IMR-90 (cell line): ENCODE results near the gene KLHL25. TPM values are rescaled to one million over a fixed set of nuclear protein-coding genes. Genes with fewer than 3 reads are reported as not detected.
A peak's percentile ranks its signal among the peaks of the same experiment; 100 is the strongest.

ENCODE experiments used
- ATAC-seq: fragments of 200-7000 bp; cut with Tn5 transposase; 2 replicates; pipeline ENCODE4 v1.9.1; 2020; ENCODE audit warnings: low read depth, mild to moderate bottlenecking, moderate library complexity
- BruUV-seq: library from RNA; stranded (reverse); fragments of 400-500 nt; replicated peaks from 2 replicates; lab custom pipeline; 2021; lab: Mats Ljungman, UMichigan
- CTCF ChIA-PET: fragments of 300-600 bp; formaldehyde crosslinking; extraction: SDS; loops from one replicate; lab custom pipeline; 2021; ENCODE audit warnings: antibody characterized with exemption; lab: Yijun Ruan, JAX
- POLR2A ChIA-PET: fragments of 300-600 bp; sonication (Branson Sonifier 250); formaldehyde crosslinking; loops from one replicate; lab custom pipeline; 2022; ENCODE audit warnings: antibody characterized with exemption; ENCODE audit not compliant: unreplicated experiment; lab: Charles Lee
- DNase-seq: peaks from one replicate; pipeline ENCODE4 v3.0.0; 2013
- H2AFZ ChIP-seq: replicated peaks from 2 replicates; pipeline ENCODE3; 2013; ENCODE audit warnings: low read length, mild to moderate bottlenecking; ENCODE audit not compliant: poor library complexity
- H2AK5ac ChIP-seq: 2 replicates; pipeline ENCODE4 v1.6.1; 2013; ENCODE audit warnings: low read depth, low read length, inconsistent platforms
- H2AK9ac ChIP-seq: replicated peaks from 2 replicates; pipeline ENCODE3; 2013; ENCODE audit warnings: mild to moderate bottlenecking, low read depth, low read length, moderate library complexity; ENCODE audit not compliant: poor library complexity
- H2BK120ac ChIP-seq: 2 replicates; pipeline ENCODE4 v1.6.1; 2013; ENCODE audit warnings: low read depth, low read length, inconsistent platforms
- H2BK15ac ChIP-seq: 3 replicates; pipeline ENCODE4 v1.6.1; 2013; ENCODE audit warnings: low read depth, low read length, inconsistent platforms
- H2BK20ac ChIP-seq: 2 replicates; pipeline ENCODE4 v1.6.1; 2013; ENCODE audit warnings: low read depth, mild to moderate bottlenecking, inconsistent platforms, low read length, moderate library complexity
- H2BK5ac ChIP-seq: 2 replicates; pipeline ENCODE4 v1.6.1; 2013; ENCODE audit warnings: mild to moderate bottlenecking, low read depth, low read length, inconsistent platforms; ENCODE audit not compliant: poor library complexity, severe bottlenecking
- H3K14ac ChIP-seq: replicated peaks from 2 replicates; pipeline ENCODE4 v1.6.1; 2013; ENCODE audit warnings: low read depth, low read length, inconsistent platforms
- H3K18ac ChIP-seq: 2 replicates; pipeline ENCODE4 v1.6.1; 2013; ENCODE audit warnings: low read depth, low read length, control low read depth
- H3K23ac ChIP-seq: 2 replicates; pipeline ENCODE4 v1.6.1; 2013; ENCODE audit warnings: low read depth, low read length, inconsistent platforms
- H3K27ac ChIP-seq: 2 replicates; pipeline ENCODE4 v1.5.1; 2013; ENCODE audit warnings: mild to moderate bottlenecking, control low read depth, low read length; ENCODE audit not compliant: insufficient read depth
- H3K27me3 ChIP-seq: 2 replicates; pipeline ENCODE4 v1.6.1; 2013; ENCODE audit warnings: low read length; ENCODE audit not compliant: control insufficient read depth, insufficient read depth
- H3K36me3 ChIP-seq: 2 replicates; pipeline ENCODE4 v1.6.1; 2013; ENCODE audit warnings: low read length, mixed read lengths; ENCODE audit not compliant: control insufficient read depth, insufficient read depth
- H3K4ac ChIP-seq: 2 replicates; pipeline ENCODE4 v1.6.1; 2013; ENCODE audit warnings: low read depth, low read length, inconsistent platforms
- H3K4me1 ChIP-seq: 2 replicates; pipeline ENCODE4 v1.6.1; 2013; ENCODE audit warnings: low read length, mixed read lengths; ENCODE audit not compliant: control insufficient read depth, insufficient read depth
- H3K4me2 ChIP-seq: 2 replicates; pipeline ENCODE4 v1.6.1; 2013; ENCODE audit warnings: low read depth, mild to moderate bottlenecking, control low read depth, low read length, moderate library complexity
- H3K4me3 ChIP-seq: 2 replicates; pipeline ENCODE4 v1.5.1; 2013; ENCODE audit warnings: low read depth, mild to moderate bottlenecking, control low read depth, low read length, moderate library complexity; ENCODE audit not compliant: insufficient read depth
- H3K56ac ChIP-seq: 2 replicates; pipeline ENCODE4 v1.6.1; 2013; ENCODE audit warnings: low read length, inconsistent platforms; ENCODE audit not compliant: insufficient read depth; ENCODE audit errors: extremely low read depth
- H3K79me1 ChIP-seq, 2 experiments: 2 replicates each; pipeline ENCODE4 v1.6.1; 2013; ENCODE audit warnings: low read length in 2 of 2, inconsistent platforms in 1 of 2, low read depth in 1 of 2
- H3K9ac ChIP-seq: 2 replicates; pipeline ENCODE4 v1.6.1; 2013; ENCODE audit warnings: low read depth, low read length, control low read depth
- H3K9me1 ChIP-seq: 2 replicates; pipeline ENCODE4 v1.6.1; 2013; ENCODE audit warnings: low read length, inconsistent platforms; ENCODE audit not compliant: insufficient read depth
- H3K9me3 ChIP-seq: 2 replicates; pipeline ENCODE4 v1.6.1; 2013; ENCODE audit warnings: low read length; ENCODE audit not compliant: control insufficient read depth, insufficient read depth
- H4K20me1 ChIP-seq: 2 replicates; pipeline ENCODE4 v1.6.1; 2013; ENCODE audit warnings: low read length, inconsistent platforms; ENCODE audit not compliant: insufficient read depth
- H4K5ac ChIP-seq: 2 replicates; pipeline ENCODE4 v1.6.1; 2013; ENCODE audit warnings: mild to moderate bottlenecking, low read depth, low read length, control low read depth
- H4K8ac ChIP-seq, 2 experiments: 2 replicates each; pipeline ENCODE4 v1.6.1; 2013; ENCODE audit warnings: low read depth in 2 of 2, low read length in 2 of 2, control low read depth in 1 of 2, inconsistent platforms in 1 of 2
- H4K91ac ChIP-seq: 2 replicates; pipeline ENCODE4 v1.6.1; 2013; ENCODE audit warnings: low read depth, low read length, inconsistent platforms; ENCODE audit not compliant: insufficient read depth
- POLR2A ChIP-seq: IDR thresholded peaks from 2 replicates; pipeline ENCODE4 v1.6.1; 2012; ENCODE audit warnings: mild to moderate bottlenecking, low read depth, low read length
- WGBS, 2 experiments: methylation state at CpG; one replicate each; pipeline versions ENCODE4 v1.1.5 to v1.1.7; 2013; ENCODE audit warnings: missing lambda C conversion rate in 2 of 2; ENCODE audit not compliant: insufficient read length in 1 of 2; ENCODE audit errors: extremely low coverage in 2 of 2; 5-methylcytosine and 5-hydroxymethylcytosine counted together
- dilution Hi-C: fragments of 300-500 bp; cut with HindIII; formaldehyde crosslinking; loops from one replicate; pipeline ENCODE4 v1.14.3; 2018; ENCODE audit warnings: low sequenced_read_pairs; ENCODE audit not compliant: unreplicated experiment
- in situ Hi-C: fragments of 300-500 bp; cut with MboI; formaldehyde crosslinking; loops from 3 replicates; pipeline ENCODE4 v1.14.3; 2019; ENCODE audit warnings: low sequenced_read_pairs, inconsistent platforms, mixed read lengths
- intact Hi-C: fragments of 100-400 bp; cut with micrococcal nuclease; formaldehyde crosslinking; loops from 2 replicates; pipeline ENCODE4 v1.10.0; 2022
- polyA plus RNA-seq, 3 experiments: library from polyadenylated mRNA; depleted of rRNA; stranded (reverse); fragments of >200 nt; gene quantifications; 2 replicates each; pipeline ENCODE4 v1.2.3, GENCODE V29; 2012; ENCODE audit warnings: low replicate concordance in 1 of 3
- total RNA-seq: library from RNA; depleted of rRNA; stranded (reverse); fragments of >200 nt; gene quantifications from 2 replicates; pipeline ENCODE4 v1.2.3, GENCODE V29; 2012

The KLHL25 gene
- total and polyA plus RNA-seq, 2 of the 4 experiments (the other 2 are of a cell fraction), result 2.7 to 5.6 TPM

DNA sequence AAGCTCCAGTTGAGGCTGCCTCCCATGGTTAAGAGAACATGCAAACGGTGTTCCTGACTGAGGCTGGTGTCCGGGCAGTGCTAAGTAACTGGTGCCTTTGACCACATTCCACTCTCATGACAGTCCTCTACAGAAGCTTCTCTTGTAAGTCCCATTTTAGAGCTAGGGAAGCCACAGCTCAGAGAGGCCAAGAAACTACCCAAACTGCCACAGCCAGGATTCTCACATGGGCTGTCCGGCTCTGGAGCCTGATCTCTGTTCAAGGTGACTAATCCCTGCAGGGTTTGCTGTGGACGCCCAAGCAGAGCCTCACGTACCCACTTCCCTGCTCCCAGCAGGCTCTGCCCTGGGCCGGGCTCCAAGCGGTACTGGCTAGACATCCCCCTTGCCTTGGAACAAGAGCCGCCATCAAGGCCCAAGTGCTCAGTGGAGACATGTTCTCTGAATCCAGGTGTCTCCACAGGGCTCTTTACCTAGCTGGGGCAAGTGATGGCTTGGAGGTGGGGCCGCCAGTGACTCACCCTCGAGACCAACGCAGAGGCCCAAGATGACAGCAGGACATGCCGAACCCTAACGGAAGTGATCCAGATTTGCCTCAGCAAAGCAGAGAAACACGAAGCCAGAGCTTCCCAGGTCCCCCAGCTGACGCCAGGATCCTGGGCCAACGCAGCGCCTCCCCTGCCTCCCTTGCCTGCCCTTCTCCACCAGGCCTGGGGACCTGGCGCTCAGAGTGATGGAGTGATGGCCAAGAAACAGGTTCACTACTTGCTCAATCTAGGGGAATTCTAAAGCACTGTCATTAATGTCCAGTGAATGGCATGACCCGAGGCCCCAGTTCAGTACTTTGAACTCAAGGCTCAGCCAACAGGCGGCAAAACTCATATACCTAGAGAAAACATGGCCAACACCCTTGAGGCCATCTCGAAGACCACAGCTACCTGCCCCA lies 24.4 kb downstream of the KLHL25 start:
- Histone ChIP-seq H3K56ac (no peak overlapping the region), H4K91ac (no peak overlapping the region), H3K27me3 (no peaks in the 10 kb centered on the region), H4K20me1 (peaks cover 23% of the 10 kb centered on the region), H2BK5ac (no peak overlapping the region), H3K4ac (no peak overlapping the region), H3K79me1 (peaks cover 17 to 61% of the 10 kb centered on the region in 2 experiments), H3K18ac (no peak overlapping the region), H2BK120ac (no peak overlapping the region), H3K9me3 (no peaks in the 10 kb centered on the region), H4K5ac (no peak overlapping the region), H2BK20ac (no peak overlapping the region), H3K4me3 (no peak overlapping the region), H3K4me1 (peaks cover 10% of the 10 kb centered on the region; the same call in 1 of the 2 replicates), H3K23ac (no peak overlapping the region), H3K9ac (no peak overlapping the region), H3K14ac (no peak overlapping the region), H3K27ac (no peak overlapping the region), H2AK5ac (no peak overlapping the region), H3K36me3 (peaks cover 2% of the 10 kb centered on the region; the same call in 1 of the 2 replicates), H2AFZ (no peak overlapping the region), H3K4me2 (no peak overlapping the region), H2BK15ac (no peak overlapping the region), H4K8ac (no peak overlapping the region), H3K9me1 (peaks cover 22% of the 10 kb centered on the region), H2AK9ac (peak overlapping the region; percentile 20)
- WGBS, 2 experiments, result 89% methylated on average over 7 of the region's 21 CpGs; no CpG with 5 or more reads in 1 of the 2 experiments
- CTCF ChIA-PET, result no interaction called here
- POLR2A ChIA-PET, result no interaction called here
- TF ChIP-seq POLR2A, result no peak
- dilution Hi-C loops (no loop called here), in situ Hi-C loops (no loop called here), intact Hi-C loops (no loop called here)
- BruUV-seq, result no TSS peak
- DNase-seq (no peak), ATAC-seq (peak; percentile 33; the same call in 1 of the 2 replicates)
